Stimulated activated CD8-positive, alpha-beta memory T cell treated with anti-CD3 and anti-CD28 coated beads, Interleukin-15, amount 100 ng/mL, for 1 hour (primary cell): ENCODE results near the gene PCDHB14.
"Not testable (repeated sequence)": the region's sequence is repeated elsewhere in the genome, so short reads cannot be mapped to it uniquely, and the experiment has no call there.

Experiments
- DNase-seq: peaks from one replicate; pipeline ENCODE4 v3.0.0-alpha.2; 2020; ENCODE audit warnings: low read depth

PCDHB14 gene

GRCh38 chr5:141223112-141223783 lies at the start of gene PCDHB14:
TSS of gene PCDHB14 (plus strand) at chr5:141223343. CDS start at chr5:141223506, 163 bp downstream.
- DNase-seq, result no peak

GRCh38 chr5:141174291-141175104 lies 48.6 kb upstream of the PCDHB14 start:
- not testable (repeated sequence) for DNase-seq

GRCh38 chr5:141175933-141176332 lies 47.2 kb upstream of the PCDHB14 start:
- no peak for DNase-seq

- not testable (repeated sequence) for DNase-seq
These were observed 45.5 kb upstream of the PCDHB14 start, which contains the start of gene PCDHB8 for GRCh38 chr5:141177577-141178191. TSS of gene PCDHB8 (plus strand) at chr5:141177790. CDS start at chr5:141178035, 245 bp downstream.

GRCh38 chr5:141179371-141179770 lies 43.8 kb upstream of the PCDHB14 start:
- DNase-seq, result not testable (repeated sequence)

- not testable (repeated sequence) for DNase-seq
These were observed 43.3 kb upstream of the PCDHB14 start for GRCh38 chr5:141179876-141180275.

GRCh38 chr5:141180313-141180712 lies 42.8 kb upstream of the PCDHB14 start:
- no peak for DNase-seq

GRCh38 chr5:141182248-141182647 lies 40.9 kb upstream of the PCDHB14 start, which contains the start of gene PCDHB16:
TSS of gene PCDHB16 (plus strand) at chr5:141182387. CDS start at chr5:141182560, 173 bp downstream.
- no peak for DNase-seq

- DNase-seq, result not testable (repeated sequence)
These were observed 38.9 kb upstream of the PCDHB14 start for GRCh38 chr5:141184117-141184855.

- DNase-seq, result no peak
These were observed 36.1 kb upstream of the PCDHB14 start, which contains the start of gene PCDHB9 for GRCh38 chr5:141186897-141187512. TSS of gene PCDHB9 (plus strand) at chr5:141187161. CDS start at chr5:141187319, 158 bp downstream.

- not testable (repeated sequence) for DNase-seq
These were observed 34.5 kb upstream of the PCDHB14 start for GRCh38 chr5:141188682-141189081.

GRCh38 chr5:141189131-141189530 lies 34.0 kb upstream of the PCDHB14 start:
- not testable (repeated sequence) for DNase-seq

- no peak for DNase-seq
These were observed 30.9 kb upstream of the PCDHB14 start, which contains the start of gene PCDHB10 for GRCh38 chr5:141192110-141192725. TSS of gene PCDHB10 (plus strand) at chr5:141192353. CDS start at chr5:141192553, 200 bp downstream.

GRCh38 chr5:141194332-141194731 lies 28.8 kb upstream of the PCDHB14 start:
- not testable (repeated sequence) for DNase-seq

- DNase-seq, result no peak
These were observed 26.8 kb upstream of the PCDHB14 start for GRCh38 chr5:141196363-141196762.

GRCh38 chr5:141199359-141200235 lies 23.5 kb upstream of the PCDHB14 start, which contains the start of gene PCDHB11:
TSS of gene PCDHB11 (plus strand) at chr5:141199627. CDS start at chr5:141199775, 148 bp downstream.
- no peak for DNase-seq

- DNase-seq, result not testable (repeated sequence)
These were observed 22.0 kb upstream of the PCDHB14 start for GRCh38 chr5:141201126-141201525.

GRCh38 chr5:141201646-141202045 lies 21.5 kb upstream of the PCDHB14 start:
- not testable (repeated sequence) for DNase-seq

- no peak for DNase-seq
These were observed 14.7 kb upstream of the PCDHB14 start, which contains the start of gene PCDHB12 for GRCh38 chr5:141208478-141208877. TSS of gene PCDHB12 (plus strand) at chr5:141208719. CDS start at chr5:141208908, 189 bp downstream.
